Astrocyte (in vitro differentiated cells and primary cell): ENCODE results near the gene DMRTA2. TPM values are rescaled to one million over a fixed set of nuclear protein-coding genes. Genes with fewer than 3 reads are reported as not detected.

Experiments
- DNase-seq: peaks from one replicate; pipeline ENCODE4 v3.0.0-alpha.2; 2010; ENCODE audit warnings: low read depth
- FAIRE-seq: peaks from 2 replicates; lab custom pipeline; 2011; peaks lifted over from hg19 to GRCh38; lab: Jason Lieb, UNC
- H2AFZ ChIP-seq: 2 replicates; pipeline ENCODE4 v1.6.0; 2012; ENCODE audit warnings: low read depth, low read length, inconsistent platforms
- H3K27ac ChIP-seq: 2 replicates; pipeline ENCODE4 v1.5.1; 2011; ENCODE audit warnings: low read depth, low read length, inconsistent platforms
- H3K27me3 ChIP-seq: 2 replicates; pipeline ENCODE4 v1.6.0; 2011; ENCODE audit warnings: low read length, inconsistent platforms; ENCODE audit not compliant: insufficient read depth
- H3K36me3 ChIP-seq: 2 replicates; pipeline ENCODE4 v1.5.1; 2011; ENCODE audit warnings: low read length, inconsistent platforms; ENCODE audit not compliant: insufficient read depth
- H3K4me1 ChIP-seq: 2 replicates; pipeline ENCODE4 v1.5.1; 2011; ENCODE audit warnings: low read length, inconsistent platforms; ENCODE audit not compliant: insufficient read depth
- H3K4me2 ChIP-seq: 2 replicates; pipeline ENCODE4 v1.6.0; 2012; ENCODE audit warnings: low read length, inconsistent platforms
- H3K4me3 ChIP-seq: 2 replicates; pipeline ENCODE4 v1.5.1; 2011; ENCODE audit warnings: low read depth, mild to moderate bottlenecking, low read length, inconsistent platforms; ENCODE audit not compliant: insufficient read depth
- H3K79me2 ChIP-seq: 2 replicates; pipeline ENCODE4 v1.6.0; 2012; ENCODE audit warnings: mild to moderate bottlenecking, low read length, inconsistent platforms; ENCODE audit not compliant: insufficient read depth
- H3K9ac ChIP-seq: 2 replicates; pipeline ENCODE4 v1.6.0; 2012; ENCODE audit warnings: mild to moderate bottlenecking, low read length, inconsistent platforms
- H3K9me3 ChIP-seq: 2 replicates; pipeline ENCODE4 v1.5.1; 2012; ENCODE audit warnings: low read depth, mild to moderate bottlenecking, low read length, inconsistent platforms; ENCODE audit not compliant: insufficient read depth
- H4K20me1 ChIP-seq: 2 replicates; pipeline ENCODE4 v1.6.0; 2012; ENCODE audit warnings: low read length, inconsistent platforms; ENCODE audit not compliant: insufficient read depth
- H3K27ac Mint-ChIP-seq: one replicate; pipeline ENCODE4 v1.8.0; 2021; ENCODE audit warnings: mild to moderate bottlenecking, mixed read lengths; ENCODE audit not compliant: unreplicated experiment
- H3K27me3 Mint-ChIP-seq: one replicate; pipeline ENCODE4 v1.8.0; 2021; ENCODE audit warnings: low read depth, mixed read lengths; ENCODE audit not compliant: unreplicated experiment
- H3K36me3 Mint-ChIP-seq: one replicate; pipeline ENCODE4 v1.8.0; 2021; ENCODE audit warnings: low read depth, mixed read lengths; ENCODE audit not compliant: unreplicated experiment
- H3K4me1 Mint-ChIP-seq: one replicate; pipeline ENCODE4 v1.8.0; 2021; ENCODE audit warnings: low read depth, mixed read lengths; ENCODE audit not compliant: unreplicated experiment
- H3K4me3 Mint-ChIP-seq: one replicate; pipeline ENCODE4 v1.8.0; 2021; ENCODE audit warnings: mild to moderate bottlenecking, moderate library complexity, mixed read lengths; ENCODE audit not compliant: unreplicated experiment
- H3K9me3 Mint-ChIP-seq: one replicate; pipeline ENCODE4 v1.8.0; 2021; ENCODE audit warnings: mild to moderate bottlenecking, mixed read lengths; ENCODE audit not compliant: unreplicated experiment
- EZH2 ChIP-seq: IDR thresholded peaks from 2 replicates; pipeline ENCODE4 v1.6.1; 2012; ENCODE audit warnings: mild to moderate bottlenecking, low read length, inconsistent platforms; ENCODE audit not compliant: insufficient read depth
- total RNA-seq: library from RNA; stranded (reverse); gene quantifications from 2 replicates; pipeline ENCODE4 v1.2.1, GENCODE V29; 2021
- TF ChIP-seq, protein P1 (sequence below): IDR thresholded peaks from 2 replicates; pipeline ENCODE4 v1.5.1; 2011; ENCODE audit warnings: low read depth, mild to moderate bottlenecking, inconsistent platforms, low read length, moderate library complexity; ENCODE audit not compliant: insufficient read depth

DMRTA2 gene
- total RNA-seq, 1 donor from 2014 or later, result not detected

DNA sequence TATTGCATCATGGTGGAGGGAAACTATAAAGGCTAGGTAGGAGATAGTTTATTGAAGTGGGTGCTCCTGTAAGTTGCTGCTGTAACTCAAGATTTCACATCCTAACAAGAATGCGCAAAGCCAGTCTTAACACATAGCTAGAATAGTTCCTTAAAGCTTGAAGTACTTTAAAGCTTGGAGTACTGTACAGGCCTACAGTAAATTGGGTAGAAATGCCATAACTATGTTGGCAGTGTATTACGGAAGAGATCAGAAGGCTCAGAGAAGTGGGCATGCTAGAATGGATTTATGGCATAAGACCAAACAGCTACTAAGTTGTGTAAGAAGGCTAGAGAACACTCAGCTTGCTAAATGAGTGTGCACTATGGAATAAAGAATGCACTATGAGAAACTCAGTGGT lies 44.5 kb downstream of the DMRTA2 start:
- no peak overlapping the region for H2AFZ ChIP-seq
- DNase-seq (no peak), FAIRE-seq (no peak)
- Mint-ChIP-seq H3K4me3 (no peak overlapping the region), H3K9me3 (peaks cover 6% of the 10 kb centered on the region), H3K36me3 (no peaks in the 10 kb centered on the region), H3K4me1 (no peaks in the 10 kb centered on the region), H3K27me3 (peaks cover 5% of the 10 kb centered on the region), H3K27ac (no peak overlapping the region)
- no peak overlapping the region for H3K4me3 ChIP-seq
- no peaks in the 10 kb centered on the region for H3K4me1 ChIP-seq
- no peak overlapping the region for H3K9ac ChIP-seq
- H4K20me1 ChIP-seq, result no peaks in the 10 kb centered on the region
- no peaks in the 10 kb centered on the region for H3K27me3 ChIP-seq
- H3K4me2 ChIP-seq, result no peak overlapping the region
- no peaks in the 10 kb centered on the region for H3K79me2 ChIP-seq
- TF ChIP-seq EZH2, result no peak
- TF ChIP-seq, protein P1, sequence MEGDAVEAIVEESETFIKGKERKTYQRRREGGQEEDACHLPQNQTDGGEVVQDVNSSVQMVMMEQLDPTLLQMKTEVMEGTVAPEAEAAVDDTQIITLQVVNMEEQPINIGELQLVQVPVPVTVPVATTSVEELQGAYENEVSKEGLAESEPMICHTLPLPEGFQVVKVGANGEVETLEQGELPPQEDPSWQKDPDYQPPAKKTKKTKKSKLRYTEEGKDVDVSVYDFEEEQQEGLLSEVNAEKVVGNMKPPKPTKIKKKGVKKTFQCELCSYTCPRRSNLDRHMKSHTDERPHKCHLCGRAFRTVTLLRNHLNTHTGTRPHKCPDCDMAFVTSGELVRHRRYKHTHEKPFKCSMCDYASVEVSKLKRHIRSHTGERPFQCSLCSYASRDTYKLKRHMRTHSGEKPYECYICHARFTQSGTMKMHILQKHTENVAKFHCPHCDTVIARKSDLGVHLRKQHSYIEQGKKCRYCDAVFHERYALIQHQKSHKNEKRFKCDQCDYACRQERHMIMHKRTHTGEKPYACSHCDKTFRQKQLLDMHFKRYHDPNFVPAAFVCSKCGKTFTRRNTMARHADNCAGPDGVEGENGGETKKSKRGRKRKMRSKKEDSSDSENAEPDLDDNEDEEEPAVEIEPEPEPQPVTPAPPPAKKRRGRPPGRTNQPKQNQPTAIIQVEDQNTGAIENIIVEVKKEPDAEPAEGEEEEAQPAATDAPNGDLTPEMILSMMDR, result no peak
- no peaks in the 10 kb centered on the region for H3K9me3 ChIP-seq
- H3K36me3 ChIP-seq, result no peaks in the 10 kb centered on the region
- no peak overlapping the region for H3K27ac ChIP-seq

DNA sequence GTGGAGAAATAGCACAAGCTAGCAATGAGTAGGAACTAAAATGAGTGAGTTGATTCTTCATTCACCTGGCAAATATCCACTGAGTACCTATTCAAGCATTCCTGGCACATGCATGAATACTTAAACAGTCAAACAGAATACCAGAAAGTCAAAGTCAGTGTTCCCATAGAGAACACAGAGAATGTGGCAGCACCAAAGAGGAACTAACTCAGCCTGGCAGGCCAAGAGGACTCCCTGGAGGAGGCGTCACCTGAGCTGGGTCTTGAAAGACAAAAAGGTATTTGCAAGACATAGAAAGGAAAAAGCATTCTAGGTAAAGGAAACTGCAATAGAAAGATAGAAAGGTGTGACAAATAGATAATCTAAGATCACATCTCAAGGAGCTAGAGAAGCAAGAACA lies 49.7 kb downstream of the DMRTA2 start:
- Histone ChIP-seq H3K9ac (no peak overlapping the region), H3K36me3 (no peaks in the 10 kb centered on the region), H3K4me1 (no peaks in the 10 kb centered on the region), H3K9me3 (no peaks in the 10 kb centered on the region), H3K27ac (no peak overlapping the region), H3K4me3 (no peak overlapping the region), H3K79me2 (no peaks in the 10 kb centered on the region), H2AFZ (no peak overlapping the region), H4K20me1 (no peaks in the 10 kb centered on the region), H3K27me3 (no peaks in the 10 kb centered on the region), H3K4me2 (no peak overlapping the region)
- Mint-ChIP-seq H3K27ac (no peak overlapping the region), H3K27me3 (peaks cover 27% of the 10 kb centered on the region), H3K9me3 (peaks cover 6% of the 10 kb centered on the region), H3K4me1 (no peaks in the 10 kb centered on the region), H3K4me3 (no peak overlapping the region), H3K36me3 (no peaks in the 10 kb centered on the region)
- TF ChIP-seq EZH2, result no peak
- TF ChIP-seq, protein P1, result no peak
- DNase-seq (no peak), FAIRE-seq (no peak)

DNA sequence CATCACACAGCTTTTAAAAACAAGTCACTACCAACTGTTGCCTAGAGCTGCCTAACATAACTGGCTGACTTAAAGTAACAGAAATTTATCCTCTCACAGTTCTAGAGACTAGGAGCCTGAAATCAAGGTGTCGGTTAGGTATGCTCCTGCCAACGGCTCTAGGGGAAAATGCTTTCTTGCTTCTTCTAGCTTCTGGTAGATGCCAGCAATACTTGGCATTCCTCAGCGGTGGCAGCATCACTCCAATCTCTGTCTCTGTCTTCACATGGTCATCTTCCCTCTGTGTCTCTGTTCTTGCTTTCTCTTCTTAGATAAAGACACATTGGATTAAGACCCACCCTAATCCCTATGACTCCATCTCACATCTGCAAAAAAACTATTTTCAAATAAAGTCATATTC lies 51.5 kb downstream of the DMRTA2 start:
- Histone ChIP-seq H3K4me3 (no peak overlapping the region), H3K27me3 (peaks cover 13% of the 10 kb centered on the region), H3K9ac (no peak overlapping the region), H3K4me1 (no peaks in the 10 kb centered on the region), H3K4me2 (no peak overlapping the region), H2AFZ (no peak overlapping the region), H3K9me3 (no peaks in the 10 kb centered on the region), H4K20me1 (no peaks in the 10 kb centered on the region), H3K27ac (no peak overlapping the region), H3K36me3 (no peaks in the 10 kb centered on the region), H3K79me2 (no peaks in the 10 kb centered on the region)
- H3K4me1 Mint-ChIP-seq, result no peaks in the 10 kb centered on the region
- no peak for DNase-seq
- peaks cover 6% of the 10 kb centered on the region for H3K9me3 Mint-ChIP-seq
- H3K27me3 Mint-ChIP-seq, result peaks cover 25% of the 10 kb centered on the region
- TF ChIP-seq, protein P1, result no peak
- no peak for TF ChIP-seq EZH2
- H3K36me3 Mint-ChIP-seq, result no peaks in the 10 kb centered on the region
- no peak overlapping the region for H3K4me3 Mint-ChIP-seq
- no peak for FAIRE-seq
- no peak overlapping the region for H3K27ac Mint-ChIP-seq
